NCI-H146 treated with DMSO at 0.1 percent for 48 hours (cell line): ENCODE results near the gene CHD9.
A peak's percentile ranks its signal among the peaks of the same experiment; 100 is the strongest.
"Not testable (repeated sequence)": the region's sequence is repeated elsewhere in the genome, so short reads cannot be mapped to it uniquely, and the experiment has no call there.

Experiments
- DNase-seq: peaks from one replicate; lab custom pipeline; 2025; ENCODE audit not compliant: unreplicated experiment; lab: John Stamatoyannopoulos, UW

CHD9 gene, protein sequence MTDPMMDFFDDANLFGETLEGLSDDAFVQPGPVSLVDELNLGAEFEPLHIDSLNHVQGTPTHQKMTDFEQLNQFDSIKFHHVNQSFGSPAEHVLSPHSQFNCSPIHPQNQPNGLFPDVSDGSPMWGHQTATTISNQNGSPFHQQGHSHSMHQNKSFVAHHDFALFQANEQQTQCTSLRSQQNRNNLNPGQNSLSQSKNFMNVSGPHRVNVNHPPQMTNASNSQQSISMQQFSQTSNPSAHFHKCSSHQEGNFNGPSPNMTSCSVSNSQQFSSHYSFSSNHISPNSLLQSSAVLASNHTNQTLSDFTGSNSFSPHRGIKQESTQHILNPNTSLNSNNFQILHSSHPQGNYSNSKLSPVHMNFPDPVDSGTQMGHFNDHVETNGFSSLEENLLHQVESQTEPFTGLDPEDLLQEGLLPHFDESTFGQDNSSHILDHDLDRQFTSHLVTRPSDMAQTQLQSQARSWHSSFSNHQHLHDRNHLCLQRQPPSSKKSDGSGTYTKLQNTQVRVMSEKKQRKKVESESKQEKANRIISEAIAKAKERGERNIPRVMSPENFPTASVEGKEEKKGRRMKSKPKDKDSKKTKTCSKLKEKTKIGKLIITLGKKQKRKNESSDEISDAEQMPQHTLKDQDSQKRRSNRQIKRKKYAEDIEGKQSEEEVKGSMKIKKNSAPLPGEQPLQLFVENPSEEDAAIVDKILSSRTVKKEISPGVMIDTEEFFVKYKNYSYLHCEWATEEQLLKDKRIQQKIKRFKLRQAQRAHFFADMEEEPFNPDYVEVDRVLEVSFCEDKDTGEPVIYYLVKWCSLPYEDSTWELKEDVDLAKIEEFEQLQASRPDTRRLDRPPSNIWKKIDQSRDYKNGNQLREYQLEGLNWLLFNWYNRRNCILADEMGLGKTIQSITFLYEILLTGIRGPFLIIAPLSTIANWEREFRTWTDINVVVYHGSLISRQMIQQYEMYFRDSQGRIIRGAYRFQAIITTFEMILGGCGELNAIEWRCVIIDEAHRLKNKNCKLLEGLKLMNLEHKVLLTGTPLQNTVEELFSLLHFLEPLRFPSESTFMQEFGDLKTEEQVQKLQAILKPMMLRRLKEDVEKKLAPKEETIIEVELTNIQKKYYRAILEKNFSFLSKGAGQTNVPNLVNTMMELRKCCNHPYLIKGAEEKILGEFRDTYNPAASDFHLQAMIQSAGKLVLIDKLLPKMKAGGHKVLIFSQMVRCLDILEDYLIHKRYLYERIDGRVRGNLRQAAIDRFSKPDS (N-terminal part only)

DNA sequence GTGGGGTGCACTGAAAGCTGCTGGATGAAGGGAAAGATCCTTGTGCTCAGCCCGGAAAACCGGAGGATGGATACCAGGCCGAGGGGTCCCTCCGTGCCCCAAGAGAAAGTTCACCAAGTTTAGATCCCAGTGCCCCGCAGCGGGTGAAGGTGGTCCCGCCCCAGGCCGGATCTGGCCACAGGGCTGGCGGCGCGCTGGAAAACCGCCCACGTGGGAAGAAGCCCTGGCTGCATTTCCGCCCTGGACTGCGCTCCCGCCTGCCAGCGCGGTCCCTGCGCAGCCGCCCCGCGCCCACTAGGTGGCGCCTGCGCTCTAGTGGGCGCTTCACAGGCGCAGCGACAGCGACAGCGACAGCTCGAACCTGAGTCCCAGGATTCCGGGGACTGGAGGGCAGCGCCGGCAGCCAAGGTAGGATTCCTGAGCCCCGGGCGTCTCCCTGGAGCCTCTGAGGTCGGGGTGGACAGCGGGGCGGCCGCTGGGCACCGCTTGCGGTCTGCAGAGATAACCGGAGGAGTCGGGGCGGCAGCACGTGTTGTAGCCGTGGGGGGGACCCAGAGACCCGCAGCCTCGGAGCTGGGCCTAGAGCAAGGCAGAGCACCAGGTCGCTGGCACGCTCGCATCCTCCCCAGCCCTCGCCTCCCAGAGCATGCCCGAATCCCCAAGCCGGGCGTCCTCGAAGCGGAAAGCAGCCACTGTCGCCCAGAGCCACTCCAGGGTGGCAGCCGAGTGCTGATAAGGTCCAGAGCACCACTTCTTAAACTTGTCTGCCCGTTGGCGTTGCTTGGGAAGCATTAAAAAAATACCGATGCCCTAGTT lies at the start of gene CHD9:
CHD9 (plus strand) TSS at position 322 of the 816 bp plus-strand sequence. CDS start 101,099 bp downstream, outside the sequence.
- DNase-seq, result peak; percentile 57

- no peak for DNase-seq
Observed at GRCh38 chr16:53007095-53007494, 47.7 kb upstream of the CHD9 start.

DNA sequence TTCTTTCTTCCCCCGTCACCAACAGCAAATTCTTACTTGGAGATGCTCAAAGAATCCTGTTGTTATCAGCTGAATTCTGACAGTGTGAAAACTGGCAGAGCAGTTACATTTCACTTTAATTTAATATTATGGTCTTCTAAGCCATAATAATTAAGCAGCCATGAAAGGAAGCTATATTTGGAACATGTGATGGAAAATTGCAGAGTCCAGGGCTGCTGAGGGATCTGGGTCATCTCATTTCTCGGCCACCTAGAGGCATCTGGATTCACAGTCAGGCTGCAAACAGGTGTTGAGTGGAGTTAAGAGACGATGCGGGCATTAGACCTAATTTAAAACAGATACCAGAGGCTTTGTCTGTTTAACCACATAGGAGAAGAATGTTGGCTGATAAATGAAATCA lies 40.5 kb upstream of the CHD9 start:
- no peak for DNase-seq

- no peak for DNase-seq
Observed at GRCh38 chr16:53018834-53019416, 35.9 kb upstream of the CHD9 start.

DNA sequence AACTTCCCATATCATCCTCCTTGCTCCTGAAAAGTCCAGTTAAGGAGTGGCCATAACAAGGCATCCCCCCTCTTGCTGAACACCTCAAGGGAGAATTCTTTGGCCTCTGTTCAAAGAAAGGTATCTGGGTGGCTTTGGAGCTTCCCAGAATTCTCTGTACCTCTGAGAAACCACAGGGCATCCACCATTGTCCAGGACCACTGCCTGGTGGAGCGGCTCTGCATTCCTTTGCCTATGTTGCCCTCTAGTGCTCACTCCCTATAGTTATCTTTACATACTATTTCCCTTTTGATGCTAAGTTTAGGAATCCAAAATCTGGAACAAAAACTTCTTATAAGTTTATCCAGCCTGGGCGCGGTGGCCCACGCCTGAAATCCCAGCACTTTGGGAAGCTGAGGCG lies 32.4 kb upstream of the CHD9 start:
- peak; percentile 32 for DNase-seq

DNA sequence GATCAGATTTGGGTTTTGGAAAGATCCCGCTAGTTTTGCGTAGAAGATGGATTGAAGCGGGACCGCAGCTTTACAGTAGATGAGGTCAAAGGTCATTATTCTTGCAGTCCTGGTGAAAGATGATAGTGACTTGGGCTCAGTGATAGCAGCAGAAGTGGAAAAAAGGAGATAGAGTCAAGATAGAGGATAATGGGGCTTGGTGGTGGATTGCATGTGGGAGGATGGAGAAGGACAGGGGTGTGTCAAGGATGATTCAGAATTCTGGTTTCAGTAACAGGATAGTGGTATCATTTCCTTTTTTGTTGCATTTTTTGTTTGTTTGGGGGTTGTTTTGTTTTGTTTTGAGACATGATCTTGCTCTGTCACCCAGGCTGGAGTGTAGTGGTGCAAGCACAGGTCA lies 30.7 kb upstream of the CHD9 start:
- no peak for DNase-seq

DNA sequence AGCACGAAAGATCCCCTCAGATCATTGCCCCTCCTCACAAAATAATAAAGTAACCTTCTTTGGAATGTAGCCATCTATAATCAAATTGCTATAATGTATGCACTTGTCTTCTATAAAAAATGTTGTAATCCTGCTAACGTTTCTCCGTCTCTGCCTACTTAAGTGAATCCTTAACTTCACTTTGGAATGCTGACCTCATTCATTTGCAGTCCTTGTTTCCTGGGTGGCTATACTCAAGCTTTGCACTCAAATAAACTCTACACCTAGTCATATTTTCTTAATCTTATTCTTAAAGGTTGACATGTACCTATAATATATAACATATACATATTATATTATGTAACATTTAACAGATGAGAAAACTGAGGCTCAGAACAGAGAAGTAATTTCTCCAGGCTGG lies 24.8 kb upstream of the CHD9 start:
- DNase-seq, result no peak

DNA sequence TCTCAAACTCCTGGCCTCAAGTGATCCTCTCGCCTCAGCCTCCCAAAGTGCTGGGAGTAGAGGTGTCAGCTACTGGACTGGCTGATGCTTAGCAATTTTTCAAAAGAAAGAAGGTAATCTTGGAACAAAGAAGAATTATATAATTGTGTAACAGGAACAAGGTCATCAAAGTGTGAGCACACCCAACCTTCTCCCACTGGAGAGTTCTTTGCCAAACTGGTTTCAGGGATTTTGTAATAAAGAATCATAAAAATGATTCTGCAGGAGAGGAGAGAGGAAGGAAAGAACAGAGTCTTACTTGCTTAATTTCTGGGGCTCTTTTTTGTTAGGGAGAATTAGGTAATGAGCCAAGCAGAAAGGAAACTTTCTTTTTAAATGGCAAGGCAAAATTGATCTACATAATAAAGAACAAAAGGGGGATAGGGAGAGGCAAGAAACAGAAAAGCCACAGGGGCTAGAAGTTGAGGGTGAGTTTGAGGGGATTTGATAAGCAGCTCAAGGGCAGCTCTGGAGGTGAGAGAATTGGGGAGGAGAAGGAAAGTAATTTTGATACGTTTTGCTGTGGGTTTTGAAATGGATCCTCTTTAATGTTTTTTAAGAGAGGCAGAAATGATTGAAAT lies 23.4 kb upstream of the CHD9 start:
- no peak for DNase-seq

DNA sequence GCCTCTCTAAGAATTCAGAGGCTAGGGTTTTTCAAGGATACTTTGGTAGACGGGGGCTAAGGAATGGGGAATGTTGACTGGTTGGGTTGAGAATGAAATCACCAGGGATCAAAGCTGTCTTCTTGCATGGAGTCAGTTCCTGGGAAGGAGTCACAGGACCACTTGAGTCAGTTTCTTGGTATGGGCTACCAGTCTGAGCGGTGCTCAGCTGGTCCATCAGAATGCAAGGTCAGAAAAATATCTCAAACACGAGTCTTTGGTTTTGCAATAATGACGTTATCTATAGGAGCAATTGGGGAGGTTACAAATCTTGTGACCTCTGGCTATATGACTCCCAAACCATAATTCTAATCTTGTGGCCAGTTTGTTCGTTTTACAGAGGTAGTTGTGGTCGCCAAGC lies 20.5 kb upstream of the CHD9 start:
- DNase-seq, result no peak

DNA sequence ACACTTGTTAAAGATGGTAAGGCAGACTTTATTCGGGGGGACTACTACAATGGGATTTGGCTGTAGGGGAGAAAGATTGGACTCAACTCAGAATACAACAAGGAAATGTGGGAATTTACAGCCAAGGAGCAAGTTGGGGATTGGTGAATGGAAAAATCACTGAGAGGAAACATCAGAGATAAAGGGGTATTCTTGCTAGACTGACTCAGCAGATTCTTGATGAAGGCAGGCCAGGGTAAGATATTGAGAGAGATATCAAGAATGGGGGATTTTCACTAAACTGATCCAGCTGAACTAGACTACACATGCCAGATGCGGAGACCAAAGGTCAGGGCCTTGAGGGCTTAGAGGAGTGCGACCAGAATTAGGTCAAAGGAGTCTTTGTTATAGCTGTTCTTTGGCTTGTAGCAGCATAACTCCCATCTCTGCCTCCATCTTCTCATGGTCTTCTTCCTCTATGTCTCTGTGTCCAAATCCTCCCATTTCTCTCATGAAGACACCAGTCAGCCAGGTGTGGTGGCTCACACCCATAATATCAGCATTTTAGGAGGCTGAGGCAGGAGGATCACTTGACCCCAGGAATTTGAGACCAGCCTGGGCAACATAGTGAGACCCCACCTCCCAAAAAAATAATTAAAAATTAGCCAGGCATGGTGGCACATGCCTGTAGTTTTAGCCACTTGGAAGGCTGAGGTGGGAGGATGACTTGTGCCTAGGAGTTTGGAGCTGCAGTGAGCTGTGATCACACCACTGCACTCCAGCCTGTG lies 19.4 kb upstream of the CHD9 start:
- DNase-seq, result no peak

GRCh38 chr16:53036066-53036465 lies 18.7 kb upstream of the CHD9 start:
- no peak for DNase-seq

- not testable (repeated sequence) for DNase-seq
Observed at GRCh38 chr16:53036711-53037110, 18.1 kb upstream of the CHD9 start.

GRCh38 chr16:53040788-53041187 lies 14.0 kb upstream of the CHD9 start:
- DNase-seq, result no peak

DNA sequence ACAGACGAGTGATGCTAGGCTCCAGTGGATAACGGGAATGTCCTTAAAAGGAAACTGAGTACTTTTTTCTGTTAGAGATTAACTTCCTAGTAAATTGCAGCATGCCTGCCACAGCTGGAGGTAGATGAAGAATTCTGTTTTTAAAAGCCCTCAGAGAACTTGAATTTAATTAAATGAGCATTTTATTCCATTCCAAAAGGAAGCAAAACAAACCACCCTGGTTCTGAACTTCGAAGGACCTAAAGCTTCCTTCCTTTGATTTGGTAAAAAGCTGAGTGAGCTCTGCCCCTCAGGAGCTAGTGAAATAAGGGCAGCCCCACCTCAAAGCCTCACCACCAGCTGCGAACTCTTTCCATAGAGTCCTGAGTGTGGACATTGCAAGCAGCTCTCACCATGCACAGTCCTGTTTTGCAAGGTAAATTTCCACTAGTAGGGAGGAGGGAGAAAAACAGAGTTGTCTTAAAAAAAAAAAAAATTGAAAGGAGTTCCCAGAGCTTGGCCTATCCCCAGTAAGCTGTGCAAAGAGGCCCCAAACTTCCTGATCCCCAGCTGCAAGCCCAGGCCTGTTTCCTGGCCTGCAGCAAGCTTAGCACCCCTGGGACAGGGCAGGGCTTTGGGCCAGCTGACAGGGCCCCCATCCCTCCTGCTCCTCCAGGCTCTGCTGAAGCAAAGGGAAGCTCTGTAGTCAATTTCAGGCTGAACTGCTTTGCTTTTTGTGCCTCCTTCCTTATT lies 13.3 kb upstream of the CHD9 start:
- no peak for DNase-seq

- no peak for DNase-seq
Observed at GRCh38 chr16:53042235-53042701, 12.5 kb upstream of the CHD9 start.

DNA sequence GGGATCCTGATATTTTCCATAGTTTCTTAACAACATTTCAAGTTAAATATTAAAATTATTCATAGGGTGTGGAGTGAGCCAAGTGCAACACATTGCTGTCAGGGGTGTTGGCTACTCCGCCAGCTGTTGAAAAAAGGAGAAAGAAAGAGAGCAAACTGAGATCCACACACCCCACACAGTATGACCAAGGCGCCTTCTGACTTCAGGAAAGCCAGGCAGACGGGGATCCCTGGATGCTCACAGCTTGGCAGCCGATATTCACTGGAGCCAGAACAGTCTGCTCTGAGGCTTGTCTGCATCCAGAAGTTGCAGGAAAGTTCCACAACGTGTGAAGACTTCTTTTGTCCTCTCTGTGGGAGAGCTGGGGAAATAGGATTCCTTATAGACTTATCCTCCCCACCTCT lies 11.4 kb upstream of the CHD9 start:
- DNase-seq, result no peak

DNA sequence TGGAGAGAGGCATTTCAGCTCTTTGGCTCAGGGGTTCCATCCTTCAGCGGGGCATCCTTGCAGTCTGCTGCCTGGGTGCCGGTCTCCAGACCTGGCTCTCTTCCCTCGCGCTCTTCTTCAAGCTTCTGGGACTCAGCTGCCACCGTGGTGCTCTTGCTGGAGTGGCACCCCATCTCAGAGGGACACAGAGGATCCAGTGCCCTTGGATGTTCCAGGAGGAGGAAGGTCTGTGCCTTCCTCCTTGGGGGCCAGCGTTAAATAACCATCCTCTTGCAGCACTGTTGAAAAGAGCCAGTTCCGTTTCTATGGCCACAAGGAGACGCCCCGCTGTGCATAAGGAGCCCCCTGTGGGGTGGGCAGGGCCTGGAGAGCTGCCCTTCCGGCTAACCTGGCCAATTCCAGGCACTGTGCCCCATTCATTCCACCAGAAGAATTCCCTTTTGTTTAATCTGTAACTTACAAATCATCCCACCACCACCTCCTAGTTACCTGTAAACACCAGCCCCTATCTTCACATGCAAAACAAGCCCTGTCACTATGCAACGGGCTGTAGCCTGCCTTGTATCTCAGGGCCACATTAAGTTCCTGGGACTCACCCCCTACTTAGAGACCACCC lies 10.7 kb upstream of the CHD9 start:
- no peak for DNase-seq
